Activated CD8-positive, alpha-beta memory T cell treated with anti-CD3 and anti-CD28 coated beads, Interleukin-2, amount 50 U/mL, for 1 hour (primary cell): ENCODE measurements around the gene PRKCB.

Experiments used
- DNase-seq: peaks from one replicate; pipeline ENCODE4 v3.0.0-alpha.2; 2020; ENCODE audit errors: extremely low read depth

The PRKCB gene

DNA sequence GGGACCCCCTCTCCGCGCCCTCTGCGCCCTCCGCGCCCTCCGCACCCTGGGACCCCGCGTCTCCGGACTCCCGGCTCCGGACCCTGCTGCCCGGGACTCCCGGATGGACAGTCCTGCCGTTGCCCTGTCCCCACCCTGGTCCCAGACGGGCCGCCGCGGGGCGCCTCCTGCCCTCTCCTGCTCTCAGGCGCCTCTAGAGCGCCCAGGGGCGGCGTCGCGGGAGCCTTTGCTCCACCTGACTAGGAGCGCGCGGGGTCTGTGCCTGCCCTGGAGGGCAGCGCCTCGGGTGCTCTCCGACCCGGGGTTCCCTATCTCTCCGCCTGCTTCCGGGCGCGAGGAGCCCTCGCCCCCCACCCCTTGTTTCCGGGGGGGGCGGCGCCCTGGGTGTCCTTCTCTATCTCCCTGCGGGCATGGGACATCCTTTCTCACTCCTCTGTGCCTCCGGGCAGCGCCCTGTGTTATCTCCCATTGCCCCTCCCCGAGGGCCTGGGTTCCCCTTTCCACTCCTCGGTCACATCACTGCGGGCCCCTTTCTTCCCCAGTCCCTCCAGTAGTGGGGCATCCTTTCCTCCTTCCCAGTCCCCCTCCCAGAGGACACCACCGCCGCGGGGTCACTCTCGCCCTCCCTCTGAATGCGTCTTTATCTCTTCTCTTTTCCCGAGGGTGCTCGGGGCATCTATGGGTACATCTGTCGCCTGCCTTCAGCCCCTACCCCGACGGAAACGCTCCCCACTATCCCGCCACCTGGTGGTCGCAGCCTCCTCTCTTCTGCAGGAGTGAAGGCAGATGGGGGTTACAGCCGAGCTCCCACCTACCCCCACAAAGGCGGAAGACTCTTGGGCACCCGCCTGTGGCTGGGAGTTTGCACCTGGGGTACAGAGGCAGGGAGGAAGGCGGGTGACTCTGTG lies 875 bp downstream of the PRKCB start:
- peak; percentile 20 for DNase-seq

DNA sequence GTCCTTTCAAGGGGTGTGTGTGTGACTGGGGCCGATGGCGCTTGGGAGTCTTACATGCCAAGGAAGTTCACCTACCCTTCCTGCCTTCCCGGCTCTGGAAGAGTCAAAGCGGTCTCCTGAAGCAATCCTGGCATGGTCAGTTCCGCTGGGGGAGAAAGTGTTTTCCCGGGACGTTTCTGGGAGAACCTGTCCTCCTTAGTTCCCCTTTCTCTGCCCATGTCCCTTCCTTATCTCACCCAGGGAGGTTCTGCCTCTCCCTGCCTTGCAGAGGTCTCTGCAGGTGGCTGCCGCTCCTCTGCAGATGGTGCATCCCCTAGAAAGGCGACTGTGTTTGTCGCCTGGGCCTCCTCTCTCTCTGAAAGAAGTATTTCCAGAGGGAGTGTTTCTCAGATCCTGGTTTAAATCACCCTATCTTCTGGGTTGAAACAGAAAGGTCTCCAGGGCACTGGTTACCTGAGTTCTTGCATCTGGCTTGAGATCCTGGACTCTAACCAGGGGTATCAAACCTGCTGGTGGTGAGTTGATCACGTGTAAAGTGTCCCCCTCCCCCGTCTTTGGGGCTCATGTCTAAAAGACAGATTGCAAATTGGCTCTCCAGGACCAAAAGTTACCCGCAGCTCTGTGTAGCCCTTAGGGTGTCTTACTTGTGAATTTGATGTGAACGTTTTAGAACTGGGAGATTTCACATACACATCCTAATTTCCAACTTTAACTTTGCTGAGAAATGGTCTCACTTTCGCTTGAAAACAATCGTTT lies 1.9 kb downstream of the PRKCB start:
- no peak for DNase-seq

DNA sequence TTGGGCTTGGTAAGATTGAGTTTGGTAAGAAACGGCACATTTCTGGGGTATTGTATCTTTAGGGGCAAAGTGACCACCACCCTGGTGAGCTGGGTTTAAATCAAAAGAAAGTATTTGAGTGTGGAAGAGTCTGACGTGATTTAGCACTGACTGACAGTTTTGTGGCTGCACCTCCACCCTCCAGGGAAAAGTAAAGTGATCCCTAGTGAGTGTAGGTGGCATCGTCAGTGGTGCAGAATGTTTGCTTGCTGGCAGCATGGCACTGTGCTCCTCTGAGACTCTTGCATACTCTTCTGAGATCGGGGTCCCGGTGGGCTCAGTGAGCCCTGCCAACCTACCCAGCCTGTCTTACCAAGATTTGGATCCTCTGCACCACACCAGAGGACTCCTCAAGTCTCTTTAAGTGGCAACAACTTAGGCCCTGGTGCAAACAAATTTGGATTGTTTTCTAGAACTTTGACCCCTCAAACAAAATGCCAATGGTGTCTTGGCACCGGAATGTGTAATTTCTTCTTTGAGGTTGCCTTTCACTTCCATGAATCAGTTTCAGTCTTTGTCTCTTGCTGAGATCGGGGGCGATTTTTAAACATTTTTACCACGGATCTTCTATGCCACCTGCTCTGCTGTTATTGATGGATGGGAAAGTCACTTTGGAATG lies 2.8 kb downstream of the PRKCB start:
- no peak for DNase-seq

DNA sequence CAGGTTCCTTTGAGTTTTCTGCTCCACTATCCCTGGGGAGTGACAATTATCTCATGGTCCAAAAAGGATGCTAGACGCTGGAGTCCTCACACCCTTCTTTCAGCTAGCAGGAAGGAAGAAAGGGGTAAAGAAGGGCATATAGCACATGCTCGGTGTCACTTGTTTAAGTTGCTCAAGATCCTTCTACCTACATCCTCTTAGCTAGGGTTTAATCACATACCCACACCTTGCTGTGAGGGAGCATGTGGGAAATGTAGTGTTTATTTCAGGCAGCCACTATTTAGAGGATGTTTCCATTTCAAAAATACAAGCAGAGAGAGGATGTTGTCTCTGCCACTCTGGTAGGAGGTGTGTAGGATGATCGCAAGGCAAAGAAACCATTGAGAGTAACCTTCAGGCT lies 4.5 kb downstream of the PRKCB start:
- DNase-seq: no peak

DNA sequence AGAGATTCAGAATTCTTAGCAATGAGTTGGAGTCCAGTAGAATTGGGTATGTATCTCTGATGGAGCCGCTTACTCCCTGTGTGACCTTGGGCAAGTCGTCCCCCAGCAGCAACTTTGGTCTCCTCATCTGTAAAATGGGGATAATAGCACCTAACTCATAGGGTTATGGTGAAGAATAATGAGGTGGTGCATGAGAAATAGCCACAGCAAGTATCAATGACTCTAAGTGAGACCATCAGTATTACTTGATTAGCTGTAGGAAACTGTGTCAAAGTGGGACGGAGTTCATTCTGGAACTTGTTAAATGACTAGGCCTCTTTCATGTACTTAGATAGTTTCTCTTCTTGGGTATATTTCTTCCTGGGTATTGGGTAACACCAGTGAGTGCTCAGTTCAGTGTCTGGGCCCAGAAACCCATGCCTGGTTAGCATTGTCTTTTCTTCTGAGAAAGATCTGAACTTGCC lies 6.4 kb downstream of the PRKCB start:
- no peak for DNase-seq

DNA sequence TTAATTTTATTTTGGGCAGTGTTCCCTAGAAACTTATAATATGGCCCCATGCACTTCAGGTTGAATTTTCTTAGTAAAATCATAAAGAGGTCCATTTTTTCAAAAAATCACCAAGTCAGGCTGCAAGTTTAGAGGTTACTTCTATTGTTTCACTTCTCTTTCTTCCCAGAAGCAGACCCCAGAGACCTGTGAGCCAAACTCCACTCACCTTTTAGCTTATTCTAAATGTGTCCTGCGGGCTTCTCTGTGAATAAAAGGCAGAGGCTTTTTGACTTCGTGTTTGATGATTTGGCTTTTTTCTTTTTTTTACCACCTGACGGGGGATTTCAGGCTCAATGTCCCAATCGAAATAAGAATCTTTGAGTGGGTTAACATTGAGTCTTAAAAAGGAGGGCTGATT lies 7.4 kb downstream of the PRKCB start:
- DNase-seq: no peak

DNA sequence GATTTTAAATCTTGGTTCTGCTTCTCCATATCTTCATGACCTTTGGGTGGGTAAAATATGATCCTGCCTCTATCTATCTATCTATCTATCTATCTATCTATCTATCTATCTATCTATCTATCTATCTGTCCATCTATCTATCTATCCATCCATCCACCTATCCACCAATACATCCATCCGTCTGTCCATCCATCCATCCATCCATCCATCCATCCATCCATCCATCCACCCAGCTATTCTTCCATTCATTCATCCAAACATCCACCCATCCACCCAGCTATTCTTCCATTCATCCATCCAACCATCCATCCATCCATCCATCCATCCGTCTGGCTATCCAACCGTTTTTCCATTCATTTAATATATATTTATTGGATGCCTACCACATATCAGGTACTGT lies 11.5 kb downstream of the PRKCB start:
- DNase-seq: no peak

DNA sequence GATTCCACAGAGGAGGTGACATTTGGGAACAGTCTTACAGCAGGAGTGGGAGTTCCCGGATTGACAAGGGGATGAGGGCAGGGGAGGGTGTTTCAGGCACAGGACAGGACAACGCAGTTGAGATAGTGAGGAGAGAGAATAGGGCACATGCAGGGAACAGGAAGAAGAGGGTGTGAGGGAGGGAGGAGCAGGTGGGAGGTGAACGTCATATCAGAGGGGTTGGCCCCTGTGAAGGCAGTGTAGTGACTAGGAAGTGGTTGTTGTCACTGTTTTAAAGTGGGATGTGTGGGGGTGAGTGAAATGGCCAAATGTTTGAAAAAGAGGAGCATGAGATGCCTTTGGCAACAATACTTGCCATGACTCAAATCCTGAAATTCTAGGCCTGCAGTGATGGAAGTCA lies 12.2 kb downstream of the PRKCB start:
- no peak for DNase-seq

DNA sequence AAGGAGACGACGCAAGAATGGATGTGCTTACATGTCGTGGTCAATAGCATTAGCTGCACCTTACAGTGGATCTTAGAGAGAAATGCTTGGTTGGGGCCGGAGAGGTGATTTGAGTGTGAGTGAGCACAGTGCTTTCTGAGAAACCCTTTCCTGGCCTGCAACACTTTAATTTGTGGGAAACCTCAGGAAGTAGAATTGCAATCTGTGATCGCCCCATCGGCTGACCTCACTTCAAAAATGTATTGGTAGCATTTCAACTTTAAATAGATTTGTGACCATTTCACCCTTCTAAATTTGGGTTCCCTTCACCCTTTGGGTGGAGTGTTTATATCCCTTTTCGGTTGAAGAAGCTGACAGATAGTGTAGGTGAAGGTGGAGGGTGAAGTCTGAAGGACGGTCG lies 13.2 kb downstream of the PRKCB start:
- DNase-seq: no peak

DNA sequence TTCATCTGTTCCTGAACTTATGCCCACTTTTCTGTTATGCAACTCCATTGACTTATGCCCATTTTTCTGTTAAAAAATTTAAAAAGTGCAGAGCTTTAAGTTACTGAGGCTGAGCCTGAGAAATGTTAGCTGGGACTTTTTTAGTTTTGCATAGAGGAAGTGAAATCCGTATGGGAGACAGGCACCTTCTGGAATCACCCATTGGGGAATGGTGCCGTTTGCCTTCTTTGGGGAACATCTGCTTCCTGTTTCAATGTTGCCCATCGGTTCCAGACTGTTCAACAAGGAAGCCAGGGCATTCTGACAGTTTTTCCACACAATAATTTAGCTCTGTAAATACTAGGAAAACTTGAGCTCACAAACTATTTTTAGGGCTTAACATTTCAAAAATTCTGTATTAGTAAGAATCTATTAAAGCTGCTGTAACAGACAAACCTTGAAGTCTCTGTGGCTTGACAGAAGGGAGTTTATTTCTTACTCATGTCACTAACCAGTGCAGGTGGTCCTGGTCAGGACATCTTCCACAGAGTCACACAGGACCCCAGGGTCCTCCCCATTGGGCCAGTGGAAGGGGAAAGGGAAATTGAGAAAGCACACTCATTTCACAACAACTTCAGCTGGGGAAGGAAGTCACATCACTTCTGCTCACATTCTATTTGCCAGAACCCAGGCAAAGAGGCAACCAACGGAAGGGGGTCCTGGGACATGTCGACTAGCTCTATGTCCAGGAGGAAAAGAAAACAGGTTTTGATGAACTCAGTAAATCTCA lies 17.2 kb downstream of the PRKCB start:
- no peak for DNase-seq

DNA sequence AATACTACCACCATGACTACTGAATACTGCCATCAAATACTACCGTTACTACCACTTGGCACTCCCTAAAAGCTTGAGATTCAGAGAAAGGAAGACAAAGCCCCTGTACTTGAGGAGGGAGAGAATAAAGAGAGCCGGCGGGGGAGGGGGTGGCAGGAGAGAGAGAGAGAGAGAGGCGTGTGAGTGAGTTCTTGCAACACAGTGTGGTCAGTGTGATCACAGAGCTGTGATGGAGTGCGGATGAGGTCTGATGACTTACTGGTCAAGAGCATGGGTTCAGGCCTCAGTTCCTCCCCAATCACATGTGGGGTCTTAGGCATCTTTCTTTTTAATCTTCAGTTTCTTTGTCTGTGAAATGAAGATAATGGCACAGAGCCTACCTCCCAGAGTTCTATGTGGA lies 19.2 kb downstream of the PRKCB start:
- no peak for DNase-seq

DNA sequence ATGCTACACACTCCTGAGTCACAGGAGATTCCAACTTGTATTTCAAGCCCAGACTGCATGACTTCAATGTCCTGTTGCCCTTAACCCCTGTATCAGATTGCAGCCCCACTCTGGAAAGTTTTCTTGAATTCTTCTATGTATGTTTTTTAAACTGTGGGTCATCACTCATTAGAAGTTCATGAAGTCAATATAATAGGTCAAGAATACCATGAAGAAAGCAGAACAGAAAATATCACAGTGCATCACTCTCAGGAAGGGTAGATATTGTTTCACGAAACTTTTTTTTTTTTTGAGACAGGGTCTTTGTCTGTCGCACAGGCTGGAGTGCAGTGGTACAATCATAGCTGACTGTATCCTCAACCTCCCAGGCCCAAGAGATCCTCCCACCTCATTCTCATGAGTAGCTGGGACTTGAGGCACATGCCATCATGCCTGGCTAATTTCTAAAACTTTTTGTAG lies 20.5 kb downstream of the PRKCB start:
- DNase-seq: no peak

DNA sequence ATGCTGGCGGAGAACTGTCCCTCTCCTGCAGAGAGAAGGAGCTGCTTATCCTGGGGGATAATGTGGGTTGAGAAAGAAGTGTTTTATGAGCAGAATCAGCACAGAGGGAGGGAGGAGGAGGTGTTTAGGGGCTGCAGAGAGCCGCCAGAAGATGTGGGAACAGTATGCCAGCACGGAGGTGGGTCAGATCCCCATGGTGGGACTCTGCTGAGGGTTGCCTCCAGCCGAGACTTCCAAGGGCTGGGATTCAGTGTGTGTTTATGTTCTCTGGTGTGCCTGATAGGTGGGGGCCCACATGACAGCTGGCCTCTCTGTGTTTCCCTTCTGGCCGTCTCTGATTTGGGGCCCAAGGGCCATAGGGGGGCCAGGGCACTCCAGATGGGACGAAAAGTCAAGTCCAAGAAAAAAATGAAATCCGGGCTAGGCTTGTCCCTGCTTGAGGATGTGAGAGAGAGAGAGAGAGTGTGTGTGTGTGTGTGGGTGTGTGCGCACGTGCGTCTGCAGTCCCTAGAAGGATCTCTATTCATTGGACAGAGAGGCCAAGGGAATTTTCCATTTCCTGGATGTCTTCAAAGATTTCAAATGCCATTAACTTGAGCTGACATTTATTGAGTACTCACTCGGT lies 21.6 kb downstream of the PRKCB start:
- DNase-seq: no peak

DNA sequence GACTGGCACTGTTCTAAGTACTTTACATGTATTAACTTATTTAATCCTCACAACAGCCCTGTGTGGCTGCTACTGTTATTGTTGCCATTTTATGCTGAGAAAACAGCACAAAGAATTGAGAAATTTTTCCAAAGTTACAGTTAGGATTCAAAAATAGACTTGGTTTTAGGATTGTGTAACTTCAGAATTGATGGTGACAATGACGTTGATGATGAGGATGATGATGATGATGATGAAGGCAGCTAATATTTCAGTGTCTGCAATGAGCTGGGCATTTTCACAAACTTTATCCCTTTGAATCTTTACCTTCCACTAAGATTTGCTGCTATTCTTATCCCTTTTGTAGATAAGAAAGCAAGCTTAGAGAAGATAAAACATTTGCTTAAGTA lies 22.1 kb downstream of the PRKCB start:
- DNase-seq: no peak

DNA sequence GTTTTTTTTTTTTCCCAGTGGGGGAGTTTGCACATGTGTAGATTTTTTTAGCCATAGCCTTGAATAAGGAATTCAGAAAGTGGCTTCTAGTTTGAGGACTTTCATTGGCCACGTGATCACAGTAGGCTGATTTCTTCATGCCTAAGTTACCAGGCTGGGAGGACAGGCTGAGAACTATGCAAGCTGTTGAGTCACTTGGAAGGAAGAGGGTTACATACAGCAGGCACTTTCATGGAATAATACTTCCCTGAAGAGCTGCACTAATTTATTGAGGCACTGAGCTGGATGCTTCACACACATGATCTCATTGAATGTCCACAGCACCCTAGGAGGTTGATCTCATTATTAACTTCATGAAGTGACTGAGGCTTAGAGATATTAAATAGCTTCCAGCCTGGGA lies 22.8 kb downstream of the PRKCB start:
- no peak for DNase-seq

DNA sequence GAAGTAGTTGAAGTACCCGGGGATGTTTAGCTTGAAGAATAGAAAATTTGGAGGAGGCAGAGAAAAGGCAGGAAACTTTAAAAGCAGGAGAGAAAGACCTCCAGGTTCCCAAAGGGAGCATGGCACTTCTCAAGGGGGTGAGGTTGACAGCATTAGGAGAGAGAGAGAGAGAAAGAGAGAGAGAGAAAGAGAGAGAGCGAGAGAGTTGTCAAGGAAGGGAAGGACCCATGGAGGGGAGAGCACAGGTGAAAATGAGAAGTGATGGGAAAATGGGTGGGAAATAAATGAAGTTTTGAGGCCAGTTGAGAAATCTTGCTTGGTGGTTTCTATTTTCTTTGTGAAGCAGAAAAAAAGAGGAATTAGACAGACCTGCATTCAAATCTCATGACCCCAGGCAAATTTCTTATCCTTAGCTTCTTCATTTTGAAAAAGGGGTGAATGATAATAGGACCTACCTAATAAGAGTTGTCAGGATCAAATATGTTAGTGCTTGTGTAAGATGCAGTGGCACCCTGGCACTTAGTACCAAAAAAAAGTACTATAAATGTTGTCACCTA lies 24.0 kb downstream of the PRKCB start:
- DNase-seq: no peak

DNA sequence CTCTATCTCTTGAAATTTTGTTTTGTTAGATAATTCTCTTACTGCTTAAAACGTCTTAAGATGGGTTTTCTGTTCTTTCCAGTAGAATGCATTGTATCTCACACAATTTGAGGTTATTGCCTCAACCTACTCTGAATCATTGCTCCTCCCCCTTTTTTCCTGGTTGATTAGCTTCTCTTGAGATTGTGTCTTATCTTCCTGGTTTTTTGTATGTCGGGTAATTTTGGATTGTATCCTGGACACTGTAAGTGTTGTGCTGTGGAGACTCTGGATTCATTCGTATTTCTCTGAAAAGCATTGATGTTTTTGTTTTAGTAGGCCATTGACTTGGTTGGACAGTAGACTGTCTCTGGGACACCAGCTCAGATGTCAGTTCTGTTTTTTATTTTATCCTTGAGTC lies 26.1 kb downstream of the PRKCB start:
- DNase-seq: no peak

DNA sequence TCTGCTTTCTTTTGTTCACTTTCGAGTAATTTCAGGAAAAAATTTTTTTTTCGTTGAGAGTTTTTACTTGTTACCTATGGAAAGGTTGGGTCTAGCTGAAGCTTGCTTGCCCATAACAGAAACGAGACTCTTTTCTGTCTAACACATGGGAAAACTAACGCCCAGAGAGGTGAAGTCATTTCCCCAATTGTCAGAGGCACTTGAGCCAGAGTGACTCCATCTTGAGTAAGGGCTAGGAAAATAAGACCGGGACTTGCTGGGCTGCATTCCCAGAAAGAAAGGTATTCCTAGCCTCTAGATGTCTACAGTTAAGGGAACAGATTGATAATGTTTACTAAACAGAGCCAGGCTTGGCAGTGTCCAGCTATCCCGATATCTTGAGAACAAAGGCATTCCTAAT lies 26.8 kb downstream of the PRKCB start:
- no peak for DNase-seq

DNA sequence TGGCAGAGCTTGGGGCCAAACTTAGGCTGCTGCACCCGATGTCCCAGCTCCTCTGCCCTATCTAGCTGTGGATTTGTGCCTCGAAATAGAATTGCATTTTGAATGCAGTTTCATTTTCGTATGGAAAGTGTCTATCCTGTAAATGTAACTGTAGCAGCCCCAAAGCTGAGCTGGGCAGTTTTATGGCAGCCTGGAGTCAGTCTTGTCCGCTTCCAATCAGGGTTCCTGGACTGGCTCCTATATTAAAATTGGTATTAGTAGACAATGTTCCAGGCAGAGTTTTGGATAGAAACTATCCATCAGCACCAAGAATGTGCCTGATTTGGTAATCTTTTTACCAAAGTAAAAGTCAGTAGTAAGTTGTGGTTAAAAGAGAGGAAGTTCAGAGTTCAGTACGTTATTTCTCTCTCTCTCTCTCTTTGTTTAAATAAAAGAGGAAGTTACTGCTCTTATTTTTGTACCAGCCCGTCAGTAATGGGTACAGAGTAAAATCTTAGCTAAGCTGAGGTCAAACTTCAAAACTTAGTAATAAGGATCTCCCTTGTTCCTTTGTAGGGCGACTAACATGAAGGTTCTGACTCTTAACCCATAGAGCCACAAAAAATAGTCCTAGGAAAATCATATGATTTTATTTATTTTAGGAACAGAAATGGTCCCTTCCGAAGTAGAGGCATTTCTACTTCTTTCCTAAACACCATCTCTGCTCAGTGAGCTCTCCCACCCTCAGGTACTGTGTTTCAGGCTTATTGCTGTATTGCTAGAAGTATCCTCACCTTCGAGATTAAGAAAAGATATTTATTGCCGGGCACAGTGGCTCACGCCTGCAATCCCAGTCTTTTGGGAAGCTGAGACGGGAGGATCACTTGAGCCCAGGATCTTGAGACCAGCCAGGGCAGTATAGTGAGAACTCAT lies 28.0 kb downstream of the PRKCB start:
- DNase-seq: no peak

DNA sequence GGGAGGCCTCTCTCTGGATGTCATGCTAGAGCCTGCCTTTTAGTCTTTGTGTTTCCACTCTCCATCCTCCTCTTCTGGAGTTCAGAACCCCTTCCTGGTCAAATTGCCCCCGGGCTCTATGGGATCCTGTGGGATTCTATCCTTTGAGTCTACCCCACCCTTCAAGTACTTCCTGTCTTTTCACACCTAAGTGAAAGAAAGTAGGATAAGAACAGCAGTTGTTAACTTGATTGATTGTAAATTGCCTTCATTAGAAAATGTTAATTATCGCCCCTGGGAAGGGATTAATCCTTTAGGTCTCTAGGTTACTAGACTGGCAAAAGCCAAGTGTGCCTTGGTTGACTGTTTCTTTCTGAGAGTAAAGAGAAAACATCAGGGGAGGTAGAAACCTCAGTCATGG lies 30.1 kb downstream of the PRKCB start:
- no peak for DNase-seq
